K562 (cell line): ENCODE results near the gene RRP9. TPM values are rescaled to one million over a fixed set of nuclear protein-coding genes. Genes with fewer than 3 reads are reported as not detected.

Experiments
- BCOR ChIP-seq: fragments of 450-650 bp; IDR thresholded peaks from 2 replicates; pipeline ENCODE4 v1.6.1; 2016
- CEBPG ChIP-seq, 3 experiments: fragments of 200-800 bp in 1 of 3; sonication (Bioruptor generic) in 1 of 3; sonication (generic) in 1 of 3; formaldehyde crosslinking in 1 of 3; IDR thresholded peaks in 2 of 3; conservative IDR thresholded peaks in 1 of 3; 2 replicates each; pipeline versions ENCODE4 v1.6.1 to v1.8.0; 2016 to 2022; ENCODE audit warnings: missing compliant biosample characterization in 2 of 3, missing genetic modification characterization in 2 of 3, mild to moderate bottlenecking in 1 of 3, missing genetic modification reagents in 1 of 3
- CHD2 ChIP-seq: IDR thresholded peaks from 2 replicates; pipeline ENCODE4 v1.6.1; 2011; ENCODE audit warnings: low read depth, low read length
- DDX20 ChIP-seq: fragments of 450-650 bp; IDR thresholded peaks from 2 replicates; pipeline ENCODE4 v1.6.1; 2016; ENCODE audit warnings: missing genetic modification characterization, low read depth, mild to moderate bottlenecking, missing compliant biosample characterization, moderate library complexity
- DEAF1 ChIP-seq: fragments of 450-650 bp; formaldehyde crosslinking; IDR thresholded peaks from 2 replicates; pipeline ENCODE4 v1.4.0; 2020; ENCODE audit warnings: mild to moderate bottlenecking, moderate library complexity
- HLTF ChIP-seq: fragments of 450-650 bp; IDR thresholded peaks from 2 replicates; pipeline ENCODE4 v1.6.1; 2016
- MAFG ChIP-seq: fragments of 450-650 bp; conservative IDR thresholded peaks from 2 replicates; pipeline ENCODE4 v1.6.1; 2016; ENCODE audit warnings: missing genetic modification characterization, missing compliant biosample characterization
- ZBTB40 ChIP-seq, 2 experiments: fragments of 450-650 bp in 1 of 2; sonication (generic) in 1 of 2; formaldehyde crosslinking in 1 of 2; IDR thresholded peaks; 2 replicates each; pipeline versions ENCODE4 v1.7.1 to v1.9.0; 2016 to 2022; ENCODE audit warnings: inconsistent platforms in 1 of 2, mild to moderate bottlenecking in 1 of 2, missing genetic modification reagents in 1 of 2
- ZNF133 ChIP-seq: fragments of 250-450 bp; sonication (Bioruptor Pico); IDR thresholded peaks from 2 replicates; pipeline ENCODE4 v1.4.0; 2020; ENCODE audit warnings: mild to moderate bottlenecking
- polyA plus RNA-seq, 8 experiments: library from polyadenylated mRNA; depleted of rRNA in 4 of 8; stranded (reverse) in 5 of 8; unstranded in 3 of 8; fragments of >200 nt; fragmentation: Nextera tagmentation in 2 of 8; fragmentation: Illumina TruSeq in 1 of 8; extraction: Ambion mirVana in 2 of 8; extraction: Trizol in 1 of 8; gene quantifications; 2 replicates each; pipeline versions ENCODE4 v1.2.1 to v1.2.3, GENCODE V29; 2011 to 2014; ENCODE audit warnings: inconsistent platforms in 1 of 8, missing spikeins in 1 of 8
- total RNA-seq, 7 experiments: library from RNA; depleted of rRNA in 6 of 7; stranded (reverse); fragments of >200 nt in 6 of 7; fragmentation: Illumina TruSeq in 2 of 7; extraction: Trizol in 2 of 7; gene quantifications; 2 replicates each; pipeline versions ENCODE4 v1.2.1 to v1.2.3, GENCODE V29; 2011 to 2021; ENCODE audit warnings: low replicate concordance in 1 of 7

The RRP9 gene
- total and polyA plus RNA-seq, 9 of the 15 experiments (the other 6 are each of a cell fraction or from before 2014, with no cell fraction given), result 5.2 to 67.0 (median 45.9) TPM

GRCh38 chr3:51908026-51908425 lies 33.7 kb downstream of the RRP9 start (continued):
- TF ChIP-seq ZBTB40 (IDR thresholded peaks at IDR 0.05) (no peak), ZBTB40 (CRISPR knock-in tag; IDR thresholded peaks at IDR 0.05) (no peak), DDX20 (tag) (no peak), CHD2 (no peak), DEAF1 (CRISPR knock-in tag) (no peak), MAFG (no peak), BCOR (no peak), HLTF (no peak), CEBPG (CRISPR knock-in tag; IDR thresholded peaks at IDR 0.05) (no peak), CEBPG (tag; conservative IDR thresholded peaks at IDR 0.05 in 1 of 2, IDR thresholded peaks at IDR 0.05 in 1 of 2) (no peak), ZNF133 (CRISPR knock-in tag) (no peak)
